K562 (cell line): ENCODE results near the gene PDZD8.

ENCODE experiments used
- CREM ChIP-seq: IDR thresholded peaks from 2 replicates; pipeline ENCODE4 v1.6.1; 2014; ENCODE audit warnings: antibody characterized with exemption, low read depth
- DDX20 ChIP-seq: fragments of 450-650 bp; IDR thresholded peaks from 2 replicates; pipeline ENCODE4 v1.6.1; 2016; ENCODE audit warnings: missing genetic modification characterization, low read depth, mild to moderate bottlenecking, missing compliant biosample characterization, moderate library complexity
- EP300 ChIP-seq: IDR thresholded peaks from 2 replicates; pipeline ENCODE4 v1.6.1; 2012; ENCODE audit warnings: low read length, improper control_type of control experiment
- FOXM1 ChIP-seq, 2 experiments: fragments of 450-650 bp in 1 of 2; sonication (generic) in 1 of 2; formaldehyde crosslinking in 1 of 2; IDR thresholded peaks; 2 replicates each; pipeline versions ENCODE4 v1.6.1 to v1.9.0; 2017 to 2022; ENCODE audit warnings: low read depth in 2 of 2, mild to moderate bottlenecking in 2 of 2, missing genetic modification reagents in 1 of 2, moderate library complexity in 1 of 2
- JUN ChIP-seq, 2 experiments: sonication (generic) in 1 of 2; formaldehyde crosslinking in 1 of 2; IDR thresholded peaks; 2 replicates each; pipeline versions ENCODE4 v1.6.1 to v1.8.0; 2012 to 2022; ENCODE audit warnings: borderline replicate concordance in 2 of 2, mild to moderate bottlenecking in 2 of 2, improper control_type of control experiment in 1 of 2, low read depth in 1 of 2, low read length in 1 of 2, missing genetic modification reagents in 1 of 2
- MAFK ChIP-seq: IDR thresholded peaks from 2 replicates; pipeline ENCODE4 v1.6.1; 2011; ENCODE audit warnings: low read length, improper control_type of control experiment
- RCOR1 ChIP-seq, 2 experiments: IDR thresholded peaks; 2 replicates each; pipeline ENCODE4 v1.6.1; 2012; ENCODE audit warnings: low read depth in 2 of 2, low read length in 2 of 2, borderline replicate concordance in 1 of 2, improper control_type of control experiment in 1 of 2
- SAFB ChIP-seq: fragments of 200-400 bp; formaldehyde crosslinking; IDR thresholded peaks from 2 replicates; pipeline ENCODE4 v1.6.1; 2017; ENCODE audit warnings: low read depth, low read length, borderline replicate concordance
- TARDBP ChIP-seq: fragments of 450-650 bp; IDR thresholded peaks from 2 replicates; pipeline ENCODE4 v1.6.1; 2016
- YBX1 ChIP-seq: fragments of 450-650 bp; IDR thresholded peaks from 2 replicates; pipeline ENCODE4 v1.7.1; 2016; ENCODE audit warnings: mild to moderate bottlenecking
- ZNF766 ChIP-seq: fragments of 200-800 bp; sonication (Bioruptor generic); conservative IDR thresholded peaks from 2 replicates; pipeline ENCODE4 v1.6.1; 2016; ENCODE audit warnings: missing genetic modification characterization, missing compliant biosample characterization
- TF ChIP-seq, protein P1 (sequence below), 3 experiments: IDR thresholded peaks in 2 of 3; conservative IDR thresholded peaks in 1 of 3; 2 replicates each; pipeline ENCODE4 v1.5.1; 2011 to 2012; ENCODE audit warnings: low read length in 3 of 3, mild to moderate bottlenecking in 3 of 3, control low read depth in 2 of 3, improper control_type of control experiment in 1 of 3, inconsistent platforms in 1 of 3, low read depth in 1 of 3, mixed read lengths in 1 of 3, moderate library complexity in 1 of 3; ENCODE audit not compliant: insufficient read depth in 2 of 3
- TF ChIP-seq, protein P2 (sequence below), 2 experiments: fragments of 450-650 bp in 1 of 2; sonication (generic) in 1 of 2; formaldehyde crosslinking in 1 of 2; IDR thresholded peaks; 2 replicates each; pipeline versions ENCODE4 v1.7.1 to v1.9.0; 2016 to 2022; ENCODE audit warnings: inconsistent platforms in 1 of 2, mild to moderate bottlenecking in 1 of 2, missing genetic modification reagents in 1 of 2
- TF ChIP-seq, protein P3 (sequence below), 2 experiments: IDR thresholded peaks in 1 of 2; conservative IDR thresholded peaks in 1 of 2; 2 replicates each; pipeline ENCODE4 v1.6.1; 2016; ENCODE audit warnings: low read depth in 2 of 2, mild to moderate bottlenecking in 1 of 2, missing compliant biosample characterization in 1 of 2, missing genetic modification characterization in 1 of 2, moderate library complexity in 1 of 2

DNA sequence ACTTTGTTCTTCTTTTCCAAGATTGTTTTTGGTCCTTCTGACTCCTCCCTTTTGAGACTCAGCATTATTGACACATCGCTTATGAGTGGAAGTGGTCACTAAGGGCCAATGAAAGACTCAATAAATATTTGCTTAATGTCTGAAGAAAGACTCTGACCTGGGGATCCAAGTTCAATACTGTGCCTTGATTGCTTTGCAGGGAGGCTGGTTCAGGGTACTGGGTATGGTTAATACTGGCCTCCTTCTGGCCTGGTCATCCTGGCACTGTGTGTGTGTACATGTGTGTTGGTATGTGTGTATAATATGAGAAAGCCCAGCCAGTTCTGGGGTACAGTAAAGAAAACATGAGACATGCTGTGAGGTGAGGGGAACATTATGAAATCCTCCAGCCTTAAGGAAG is 7.6 kb upstream of the PDZD8 start:
- no peak for TF ChIP-seq RCOR1 (IDR thresholded peaks at IDR 0.05; ENCODE audit: borderline replicate concordance in 1 of 2, low read depth in 2 of 2, low read length in 2 of 2)
- no peak for TF ChIP-seq JUN (IDR thresholded peaks at IDR 0.05; ENCODE audit: borderline replicate concordance, low read depth, low read length)
- no peak for TF ChIP-seq JUN (CRISPR knock-in tag; IDR thresholded peaks at IDR 0.05; ENCODE audit: borderline replicate concordance)
- TF ChIP-seq YBX1 = no peak
- TF ChIP-seq, protein P1, sequence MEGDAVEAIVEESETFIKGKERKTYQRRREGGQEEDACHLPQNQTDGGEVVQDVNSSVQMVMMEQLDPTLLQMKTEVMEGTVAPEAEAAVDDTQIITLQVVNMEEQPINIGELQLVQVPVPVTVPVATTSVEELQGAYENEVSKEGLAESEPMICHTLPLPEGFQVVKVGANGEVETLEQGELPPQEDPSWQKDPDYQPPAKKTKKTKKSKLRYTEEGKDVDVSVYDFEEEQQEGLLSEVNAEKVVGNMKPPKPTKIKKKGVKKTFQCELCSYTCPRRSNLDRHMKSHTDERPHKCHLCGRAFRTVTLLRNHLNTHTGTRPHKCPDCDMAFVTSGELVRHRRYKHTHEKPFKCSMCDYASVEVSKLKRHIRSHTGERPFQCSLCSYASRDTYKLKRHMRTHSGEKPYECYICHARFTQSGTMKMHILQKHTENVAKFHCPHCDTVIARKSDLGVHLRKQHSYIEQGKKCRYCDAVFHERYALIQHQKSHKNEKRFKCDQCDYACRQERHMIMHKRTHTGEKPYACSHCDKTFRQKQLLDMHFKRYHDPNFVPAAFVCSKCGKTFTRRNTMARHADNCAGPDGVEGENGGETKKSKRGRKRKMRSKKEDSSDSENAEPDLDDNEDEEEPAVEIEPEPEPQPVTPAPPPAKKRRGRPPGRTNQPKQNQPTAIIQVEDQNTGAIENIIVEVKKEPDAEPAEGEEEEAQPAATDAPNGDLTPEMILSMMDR (IDR thresholded peaks at IDR 0.05 in 2 of 3, conservative IDR thresholded peaks at IDR 0.05 in 1 of 3; ENCODE audit: insufficient read depth in 2 of 3, low read depth in 1 of 3, low read length in 3 of 3) = no peak
- TF ChIP-seq TARDBP = no peak
- TF ChIP-seq, protein P2, sequence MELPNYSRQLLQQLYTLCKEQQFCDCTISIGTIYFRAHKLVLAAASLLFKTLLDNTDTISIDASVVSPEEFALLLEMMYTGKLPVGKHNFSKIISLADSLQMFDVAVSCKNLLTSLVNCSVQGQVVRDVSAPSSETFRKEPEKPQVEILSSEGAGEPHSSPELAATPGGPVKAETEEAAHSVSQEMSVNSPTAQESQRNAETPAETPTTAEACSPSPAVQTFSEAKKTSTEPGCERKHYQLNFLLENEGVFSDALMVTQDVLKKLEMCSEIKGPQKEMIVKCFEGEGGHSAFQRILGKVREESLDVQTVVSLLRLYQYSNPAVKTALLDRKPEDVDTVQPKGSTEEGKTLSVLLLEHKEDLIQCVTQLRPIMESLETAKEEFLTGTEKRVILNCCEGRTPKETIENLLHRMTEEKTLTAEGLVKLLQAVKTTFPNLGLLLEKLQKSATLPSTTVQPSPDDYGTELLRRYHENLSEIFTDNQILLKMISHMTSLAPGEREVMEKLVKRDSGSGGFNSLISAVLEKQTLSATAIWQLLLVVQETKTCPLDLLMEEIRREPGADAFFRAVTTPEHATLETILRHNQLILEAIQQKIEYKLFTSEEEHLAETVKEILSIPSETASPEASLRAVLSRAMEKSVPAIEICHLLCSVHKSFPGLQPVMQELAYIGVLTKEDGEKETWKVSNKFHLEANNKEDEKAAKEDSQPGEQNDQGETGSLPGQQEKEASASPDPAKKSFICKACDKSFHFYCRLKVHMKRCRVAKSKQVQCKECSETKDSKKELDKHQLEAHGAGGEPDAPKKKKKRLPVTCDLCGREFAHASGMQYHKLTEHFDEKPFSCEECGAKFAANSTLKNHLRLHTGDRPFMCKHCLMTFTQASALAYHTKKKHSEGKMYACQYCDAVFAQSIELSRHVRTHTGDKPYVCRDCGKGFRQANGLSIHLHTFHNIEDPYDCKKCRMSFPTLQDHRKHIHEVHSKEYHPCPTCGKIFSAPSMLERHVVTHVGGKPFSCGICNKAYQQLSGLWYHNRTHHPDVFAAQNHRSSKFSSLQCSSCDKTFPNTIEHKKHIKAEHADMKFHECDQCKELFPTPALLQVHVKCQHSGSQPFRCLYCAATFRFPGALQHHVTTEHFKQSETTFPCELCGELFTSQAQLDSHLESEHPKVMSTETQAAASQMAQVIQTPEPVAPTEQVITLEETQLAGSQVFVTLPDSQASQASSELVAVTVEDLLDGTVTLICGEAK (IDR thresholded peaks at IDR 0.05) = no peak
- TF ChIP-seq, protein P2 (CRISPR knock-in tag; IDR thresholded peaks at IDR 0.05) = no peak
- no peak for TF ChIP-seq ZNF766
- no peak for TF ChIP-seq EP300
- TF ChIP-seq SAFB = no peak
- no peak for TF ChIP-seq MAFK
- TF ChIP-seq DDX20 = no peak
- TF ChIP-seq FOXM1 (IDR thresholded peaks at IDR 0.05; ENCODE audit: low read depth) = no peak
- no peak for TF ChIP-seq FOXM1 (CRISPR knock-in tag; IDR thresholded peaks at IDR 0.05; ENCODE audit: low read depth)
- TF ChIP-seq, protein P3, sequence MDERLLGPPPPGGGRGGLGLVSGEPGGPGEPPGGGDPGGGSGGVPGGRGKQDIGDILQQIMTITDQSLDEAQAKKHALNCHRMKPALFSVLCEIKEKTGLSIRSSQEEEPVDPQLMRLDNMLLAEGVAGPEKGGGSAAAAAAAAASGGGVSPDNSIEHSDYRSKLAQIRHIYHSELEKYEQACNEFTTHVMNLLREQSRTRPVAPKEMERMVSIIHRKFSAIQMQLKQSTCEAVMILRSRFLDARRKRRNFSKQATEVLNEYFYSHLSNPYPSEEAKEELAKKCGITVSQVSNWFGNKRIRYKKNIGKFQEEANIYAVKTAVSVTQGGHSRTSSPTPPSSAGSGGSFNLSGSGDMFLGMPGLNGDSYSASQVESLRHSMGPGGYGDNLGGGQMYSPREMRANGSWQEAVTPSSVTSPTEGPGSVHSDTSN (CRISPR knock-in tag; IDR thresholded peaks at IDR 0.05; ENCODE audit: low read depth) = no peak
- TF ChIP-seq, protein P3 (tag; conservative IDR thresholded peaks at IDR 0.05; ENCODE audit: low read depth) = no peak
- TF ChIP-seq CREM = no peak
